Pancreas (tissue), 10 donors: Measurements from ENCODE around the gene OBSL1. TPM values are rescaled to one million over a fixed set of nuclear protein-coding genes. Genes with fewer than 3 reads are reported as not detected.

Source experiments
- ATAC-seq, 4 donors: fragments of 200-7000 bp; cut with Tn5 transposase; one replicate each; pipeline versions ENCODE4 v1.8.0 to v1.9.1; 2020; ENCODE audit warnings: mild to moderate bottlenecking in 4 of 4, moderate library complexity in 4 of 4
- DNase-seq, 6 donors: peaks; one replicate each; pipeline ENCODE4 v3.0.0-alpha.2; 2020
- FAIRE-seq: peaks from 2 replicates; lab custom pipeline; 2012; peaks lifted over from hg19 to GRCh38; lab: Jason Lieb, UNC
- H3K27ac ChIP-seq, 4 donors: fragments of 200-600 bp; sonication (generic); 1 replicate in 3 of 4; 2 replicates in 1 of 4; pipeline versions ENCODE4 v1.5.0 to v1.8.0; 2020
- H3K27me3 ChIP-seq, 4 donors: fragments of 200-600 bp; one replicate each; pipeline ENCODE4 v1.8.0; 2021
- H3K36me3 ChIP-seq, 3 donors: fragments of 200-600 bp; sonication (generic) in 1 of 3; one replicate each; pipeline versions ENCODE4 v1.5.0 to v1.8.0; 2020 to 2021
- H3K4me1 ChIP-seq, 3 donors: fragments of 200-600 bp; one replicate each; pipeline ENCODE4 v1.8.0; 2021
- H3K4me3 ChIP-seq, 4 donors: fragments of 200-600 bp; sonication (generic) in 2 of 4; one replicate each; pipeline versions ENCODE4 v1.5.0 to v1.8.0; 2020 to 2021
- H3K9me3 ChIP-seq, 4 donors: fragments of 200-600 bp; one replicate each; pipeline ENCODE4 v1.8.0; 2021
- WGBS, 2 donors: extraction: QIAGEN DNeasy Blood & Tissue Kit; methylation state at CpG; one replicate each; pipeline ENCODE4 v1.1.7; 2013; 5-methylcytosine and 5-hydroxymethylcytosine counted together
- intact Hi-C, 3 donors: fragments of 100-400 bp; cut with DNase I; formaldehyde crosslinking; loops; one replicate each; pipeline versions ENCODE4 v1.11.1 to v1.14.2; 2022
- polyA plus RNA-seq, 2 donors: library from polyadenylated mRNA; stranded (reverse); fragments of 200-250 nt; gene quantifications; one replicate each; pipeline ENCODE4 v1.2.3, GENCODE V29; 2013
- total RNA-seq, 6 donors: library from RNA; stranded (reverse); fragmentation: NEBNext Ultra II Directional in 4 of 6; extraction: Animal tissue kit (Norgen Biotek cat#: 25700) in 4 of 6; gene quantifications; one replicate each; pipeline versions ENCODE4 v1.2.1 to v1.2.4, GENCODE V29; 2021 to 2023
- TF ChIP-seq, protein P1 (sequence below), 4 donors: fragments of 200-600 bp; sonication (generic) in 3 of 4; IDR thresholded peaks; one replicate each; pipeline versions ENCODE4 v1.5.0 to v1.8.0; 2021; ENCODE audit warnings: antibody characterized with exemption in 4 of 4
- donor health status: healthy with polysubstance abuse.
- donor health status: DM: no; HTN: no; CAD: no; lungs with moderate emphysema.
- donor health status: DM: no; HTN: no; CAD: no.
- donor health status: control.
- donor health status: control.
- donor health status: Bipolar disorder and iron deficiency.
- donor health status: DM: yes; HTN: yes; CAD: no.
- donor health status: DM: no; HTN: no; CAD: no.
- donor health status: DM: no; HTN: no; CAD: no.
- donor health status: DM: yes; HTN: yes; CAD: no.

The OBSL1 gene
- total and polyA plus RNA-seq, 8 donors, result 54.7 to 332 (median 74.0) TPM

DNA sequence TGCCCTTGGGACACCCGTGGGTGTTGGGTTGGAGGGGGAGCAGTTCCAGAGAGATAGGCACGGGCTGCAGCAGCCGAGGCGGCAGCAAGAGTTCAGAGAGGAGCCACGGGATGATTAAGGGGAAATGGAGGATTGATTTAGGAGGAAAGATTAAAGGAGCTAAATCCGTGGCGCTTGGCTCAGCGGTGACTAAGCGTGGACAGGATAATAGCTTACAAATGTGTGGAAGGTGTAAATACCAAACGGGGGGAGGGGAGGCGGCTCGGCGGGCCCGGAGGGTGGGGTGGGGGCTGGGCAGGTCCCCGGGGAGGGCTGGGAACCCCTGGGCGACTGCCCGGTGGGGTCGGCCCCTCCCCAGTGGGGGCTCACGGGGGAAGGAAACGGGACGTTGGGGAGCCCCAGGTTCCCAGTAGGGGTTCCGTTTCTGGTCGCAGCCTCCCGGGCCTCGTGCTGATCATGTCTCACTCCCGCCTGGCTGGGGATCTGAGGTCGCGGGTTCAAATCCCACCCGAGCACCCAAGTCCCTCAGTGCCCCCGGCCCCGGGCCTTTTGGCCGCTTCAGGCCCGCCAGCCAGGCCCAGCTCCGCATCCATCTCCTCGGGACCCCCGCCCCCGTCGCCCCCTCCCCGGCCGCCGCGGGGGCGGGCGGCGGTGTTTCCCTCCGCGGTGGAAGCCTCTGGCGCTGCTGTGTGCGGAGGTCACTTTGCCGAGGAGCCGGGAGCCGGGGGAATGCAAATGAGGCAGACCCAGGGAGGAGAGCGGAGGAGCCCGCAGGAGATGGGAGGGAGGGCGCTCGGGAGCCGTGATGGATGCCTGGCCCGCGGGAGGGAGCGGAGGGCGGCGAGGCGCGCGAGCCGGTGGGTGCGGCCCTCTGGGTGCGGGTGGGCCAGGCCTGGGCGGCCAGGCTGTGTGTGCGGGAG is 49.0 kb downstream of the OBSL1 start:
- intact Hi-C loops, result no loop called here
- DNase-seq, result peak in 2 of 6 donors; percentile 65 to 66
- no peak for FAIRE-seq

DNA sequence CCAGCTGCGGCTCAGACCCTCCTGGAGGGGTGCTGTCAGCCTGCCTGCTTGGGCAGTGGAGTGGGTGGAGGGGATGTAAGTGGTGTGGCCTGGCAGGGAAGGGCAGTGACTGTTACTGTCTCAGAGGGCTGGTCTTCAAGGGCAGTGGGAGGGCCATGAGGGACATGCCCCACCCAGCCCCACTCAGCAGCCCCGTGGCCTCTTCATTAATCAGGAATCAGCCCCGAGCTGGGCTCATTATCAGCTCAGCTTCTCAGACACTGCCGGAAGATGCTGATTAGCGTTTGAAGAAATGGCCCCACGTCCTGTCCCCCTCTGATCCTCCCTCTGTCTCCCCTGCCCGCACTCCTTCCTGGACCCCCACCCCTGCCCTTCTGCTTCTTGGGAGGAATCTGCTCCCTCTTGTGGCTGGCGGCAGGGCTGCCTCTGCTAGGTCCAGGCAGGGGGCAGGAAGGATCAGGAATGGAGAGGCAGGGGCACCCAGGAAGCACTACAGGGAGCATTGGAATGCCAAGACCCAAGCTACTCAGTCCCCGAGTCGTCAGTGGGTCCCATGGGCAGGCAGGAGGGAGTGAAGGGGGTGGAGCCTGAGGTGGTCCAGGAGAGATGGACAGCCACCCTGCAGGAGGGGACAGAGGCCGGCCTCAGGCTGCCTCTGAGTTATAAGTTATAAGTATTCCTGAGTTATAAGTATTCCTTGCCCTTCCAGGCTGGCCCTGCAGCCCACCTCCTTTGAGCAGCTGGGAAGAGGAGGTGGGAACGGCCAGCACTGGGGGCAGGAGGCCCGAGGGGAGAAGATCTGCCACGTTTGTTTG is 50.1 kb downstream of the OBSL1 start:
- ATAC-seq (peak; percentile 66 to 84 (median 70)), FAIRE-seq (no peak), DNase-seq (peak in 2 of 6 donors; percentile 46 to 68)
- intact Hi-C loops, result no loop called here
- H3K9me3 ChIP-seq, result no peaks in the 10 kb centered on the region
- H3K27ac ChIP-seq, result no peak overlapping the region
- 12 to 14% methylated on average over 14 of the region's 14 CpGs for WGBS, 2 donors
- H3K36me3 ChIP-seq, result no peaks in the 10 kb centered on the region
- H3K4me1 ChIP-seq, result no peaks in the 10 kb centered on the region
- H3K27me3 ChIP-seq, result peaks cover 0 to 19% (median 0%) of the 10 kb centered on the region in 4 donors
- TF ChIP-seq, protein P1, sequence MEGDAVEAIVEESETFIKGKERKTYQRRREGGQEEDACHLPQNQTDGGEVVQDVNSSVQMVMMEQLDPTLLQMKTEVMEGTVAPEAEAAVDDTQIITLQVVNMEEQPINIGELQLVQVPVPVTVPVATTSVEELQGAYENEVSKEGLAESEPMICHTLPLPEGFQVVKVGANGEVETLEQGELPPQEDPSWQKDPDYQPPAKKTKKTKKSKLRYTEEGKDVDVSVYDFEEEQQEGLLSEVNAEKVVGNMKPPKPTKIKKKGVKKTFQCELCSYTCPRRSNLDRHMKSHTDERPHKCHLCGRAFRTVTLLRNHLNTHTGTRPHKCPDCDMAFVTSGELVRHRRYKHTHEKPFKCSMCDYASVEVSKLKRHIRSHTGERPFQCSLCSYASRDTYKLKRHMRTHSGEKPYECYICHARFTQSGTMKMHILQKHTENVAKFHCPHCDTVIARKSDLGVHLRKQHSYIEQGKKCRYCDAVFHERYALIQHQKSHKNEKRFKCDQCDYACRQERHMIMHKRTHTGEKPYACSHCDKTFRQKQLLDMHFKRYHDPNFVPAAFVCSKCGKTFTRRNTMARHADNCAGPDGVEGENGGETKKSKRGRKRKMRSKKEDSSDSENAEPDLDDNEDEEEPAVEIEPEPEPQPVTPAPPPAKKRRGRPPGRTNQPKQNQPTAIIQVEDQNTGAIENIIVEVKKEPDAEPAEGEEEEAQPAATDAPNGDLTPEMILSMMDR (IDR thresholded peaks at IDR 0.05), result peak in 3 of 4 donors; percentile 21 to 31 (median 23)
- H3K4me3 ChIP-seq, result no peak overlapping the region

More for the DNA sequence above, 49.0 kb downstream of the OBSL1 start:
- H3K36me3 ChIP-seq, result no peaks in the 10 kb centered on the region
- H3K4me3 ChIP-seq, result peak overlapping the region in 1 of 4 donors; percentile 2
- H3K4me1 ChIP-seq, result no peaks in the 10 kb centered on the region
- H3K27me3 ChIP-seq, result peaks cover 0 to 19% (median 0%) of the 10 kb centered on the region in 4 donors
- ATAC-seq, result peak; percentile 25 to 34 (median 30)
- TF ChIP-seq, protein P1 (IDR thresholded peaks at IDR 0.05), result no peak
- no peak overlapping the region for H3K27ac ChIP-seq
- WGBS, 2 donors, result 5% methylated on average over 45 to 70 of the region's 70 CpGs
- no peaks in the 10 kb centered on the region for H3K9me3 ChIP-seq

DNA sequence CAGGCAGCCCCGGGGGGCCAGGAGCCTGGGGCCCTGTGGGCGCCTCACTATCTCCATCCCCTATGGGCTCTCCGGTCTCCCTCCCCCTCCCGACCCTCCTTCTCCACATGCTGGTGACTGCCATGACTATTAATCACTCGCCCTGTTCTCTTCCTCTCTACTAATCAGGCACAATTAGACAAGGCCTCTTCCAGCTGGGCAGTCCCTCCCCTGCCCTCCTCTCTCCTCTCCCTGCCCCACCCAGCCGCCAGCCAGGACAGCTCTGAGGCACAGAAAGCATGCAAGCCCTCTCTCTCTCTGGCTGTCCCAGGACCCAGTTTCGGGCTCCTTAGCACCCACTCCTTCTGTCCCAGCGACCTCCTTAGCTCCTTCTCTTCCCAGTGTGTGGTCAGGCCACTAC is 51.3 kb downstream of the OBSL1 start:
- TF ChIP-seq, protein P1 (IDR thresholded peaks at IDR 0.05), result no peak
- Histone ChIP-seq H3K27me3 (peaks cover 0 to 19% (median 0%) of the 10 kb centered on the region in 4 donors), H3K27ac (no peak overlapping the region), H3K4me3 (no peak overlapping the region), H3K9me3 (no peaks in the 10 kb centered on the region), H3K4me1 (no peaks in the 10 kb centered on the region), H3K36me3 (no peaks in the 10 kb centered on the region)
- 59 to 67% methylated on average over 8 of the region's 8 CpGs for WGBS, 2 donors
- ATAC-seq (no peak), DNase-seq (peak in 1 of 6 donors; percentile 51), FAIRE-seq (no peak)
- intact Hi-C loops, result no loop called here

DNA sequence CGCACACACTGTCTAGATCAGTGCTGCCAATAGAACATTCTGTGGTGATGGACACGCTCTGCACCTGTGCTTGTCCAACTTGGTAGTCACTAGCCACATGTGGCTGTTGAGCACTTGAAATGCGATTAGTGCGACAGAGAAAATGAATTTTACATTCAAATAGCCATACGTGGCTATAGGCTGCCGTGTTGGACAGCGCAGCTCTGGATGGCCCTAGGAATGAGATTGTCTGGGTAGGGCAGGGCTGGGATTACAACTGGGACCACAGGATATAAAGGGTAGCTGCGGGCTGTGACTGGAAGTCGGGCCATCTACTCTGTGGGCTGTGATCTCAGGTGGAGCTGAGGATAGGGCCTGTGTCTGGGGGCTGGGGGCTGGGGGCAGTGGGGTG is 51.8 kb downstream of the OBSL1 start:
- FAIRE-seq, result no peak
- no peak for DNase-seq

More for the DNA sequence above, 51.8 kb downstream of the OBSL1 start:
- TF ChIP-seq, protein P1 (IDR thresholded peaks at IDR 0.05), result no peak
- H3K27me3 ChIP-seq, result peaks cover 0 to 16% (median 0%) of the 10 kb centered on the region in 4 donors
- no peak overlapping the region for H3K27ac ChIP-seq
- ATAC-seq, result no peak
- 80 to 93% methylated on average over 9 of the region's 9 CpGs for WGBS, 2 donors
- no peaks in the 10 kb centered on the region for H3K36me3 ChIP-seq
- no peaks in the 10 kb centered on the region for H3K4me1 ChIP-seq
- no peaks in the 10 kb centered on the region for H3K9me3 ChIP-seq
- intact Hi-C loops, result no loop called here
- H3K4me3 ChIP-seq, result no peak overlapping the region
